Activated CD8-positive, alpha-beta T cell treated with anti-CD3 and anti-CD28 coated beads, Interleukin-2, amount 10 ng/mL, durations not matched to agents 7 days and 5 days (primary cell): ENCODE measurements around the gene NEURL4. TPM values are rescaled to one million over a fixed set of nuclear protein-coding genes. Genes with fewer than 3 reads are reported as not detected.
A peak's percentile ranks its signal among the peaks of the same experiment; 100 is the strongest.

Experiments used
- ATAC-seq: fragments of 150-1000 bp; cut with Tn5 transposase; one replicate; pipeline ENCODE4 v1.10.0; 2021; ENCODE audit warnings: moderate library complexity
- CTCF ChIA-PET: fragments of 350-600 bp; sonication (Branson Sonifier 250); formaldehyde crosslinking; loops from one replicate; lab custom pipeline; 2021; ENCODE audit warnings: antibody characterized with exemption; lab: Charles Lee
- POLR2A ChIA-PET: fragments of 350-600 bp; sonication (Branson Sonifier 250); formaldehyde crosslinking; loops from one replicate; lab custom pipeline; 2021; ENCODE audit warnings: antibody characterized with exemption; lab: Charles Lee
- DNase-seq: peaks from one replicate; pipeline ENCODE4 v3.0.0-alpha.2; 2020
- H3K27ac Mint-ChIP-seq: one replicate; pipeline ENCODE4 v1.8.0; 2021; ENCODE audit warnings: mild to moderate bottlenecking, mixed read lengths
- H3K27me3 Mint-ChIP-seq: one replicate; pipeline ENCODE4 v1.8.0; 2021; ENCODE audit warnings: low read depth, mixed read lengths
- H3K36me3 Mint-ChIP-seq: one replicate; pipeline ENCODE4 v1.8.0; 2021; ENCODE audit warnings: low read depth, mixed read lengths
- H3K4me1 Mint-ChIP-seq: one replicate; pipeline ENCODE4 v1.8.0; 2021; ENCODE audit warnings: low read depth, mixed read lengths
- H3K4me3 Mint-ChIP-seq: one replicate; pipeline ENCODE4 v1.8.0; 2021; ENCODE audit warnings: mild to moderate bottlenecking, mixed read lengths
- H3K9me3 Mint-ChIP-seq: one replicate; pipeline ENCODE4 v1.8.0; 2022; ENCODE audit warnings: mixed read lengths; ENCODE audit not compliant: insufficient read depth
- total RNA-seq, 2 experiments: library from RNA; stranded (reverse); gene quantifications; one replicate each; pipeline ENCODE4 v1.2.3, GENCODE V29; 2021

Gene NEURL4
- total RNA-seq, 2 experiments from 2014 or later = 45.6 to 47.0 TPM

DNA sequence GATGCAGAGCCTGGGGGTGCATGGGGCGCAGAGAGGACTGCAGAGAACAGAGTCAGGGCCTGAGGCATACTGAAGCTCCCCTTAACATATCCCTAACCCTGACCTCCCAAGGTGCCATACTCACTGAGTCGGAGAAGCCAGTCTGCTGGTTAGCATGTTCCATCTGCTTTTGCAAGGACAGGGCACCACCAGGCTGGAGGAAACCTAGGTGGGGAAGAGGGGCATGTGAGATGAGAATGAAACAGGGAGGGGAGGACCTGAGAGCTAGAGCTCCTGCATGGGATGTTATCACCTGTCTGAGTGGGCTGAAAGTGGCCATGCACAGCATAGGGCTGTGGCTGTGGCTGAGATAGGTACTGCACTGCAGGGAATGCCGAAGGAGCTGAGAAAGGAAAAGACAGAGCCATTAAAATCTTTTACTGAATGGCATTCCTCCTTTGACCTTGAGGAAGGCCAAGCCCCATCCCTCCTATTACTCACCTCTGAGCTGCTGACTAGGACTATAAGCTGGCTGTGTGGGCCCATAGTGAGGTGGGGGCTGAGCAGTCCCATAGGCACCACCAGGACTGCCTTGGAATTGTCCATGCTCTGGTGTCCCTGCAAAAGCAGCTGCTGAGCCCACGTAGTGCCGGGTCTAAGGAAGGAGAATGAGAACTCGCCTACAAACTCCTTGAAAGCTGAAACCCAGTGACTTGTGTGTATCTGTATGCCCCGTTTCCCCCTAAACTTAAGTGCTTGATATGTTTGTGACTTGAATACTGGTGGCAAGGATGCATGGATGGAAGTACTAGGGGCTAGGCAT is 15.8 kb downstream of the NEURL4 start:
- Mint-ChIP-seq H3K4me3 (peak overlapping the region; percentile 82), H3K27ac (peak overlapping the region; percentile 90), H3K9me3 (no peaks in the 10 kb centered on the region), H3K27me3 (no peaks in the 10 kb centered on the region), H3K4me1 (peaks cover 72% of the 10 kb centered on the region), H3K36me3 (peaks cover 74% of the 10 kb centered on the region)
- ChIA-PET CTCF (interaction anchor here (0.8 to 1.5 kb wide), 3 partner anchors 8 to 17 kb away, joined by 3 to 4 read pairs (median 4); partner anchors contain the start of gene NEURL4), POLR2A (interaction anchor here (0.5 to 3.7 kb wide), 10 partner anchors 16 to 313 kb away, joined by 3 to 24 read pairs (median 3); partner anchors contain the start of genes ACAP1, NEURL4 and SLC16A13)
- DNase-seq (no peak), ATAC-seq (no peak)

- ATAC-seq (no peak), DNase-seq (no peak)
- no peaks in the 10 kb centered on the region for H3K9me3 Mint-ChIP-seq
- ChIA-PET CTCF (interaction anchor here (0.8 kb wide), 1 partner anchor 17 kb away, joined by 4 read pairs; the partner anchor contains the start of gene NEURL4), POLR2A (interaction anchor here (0.6 to 4.5 kb wide), 11 partner anchors 9 to 277 kb away, joined by 3 to 29 read pairs (median 3); partner anchors contain the start of genes ACAP1, NEURL4 and SLC16A13)
- H3K4me1 Mint-ChIP-seq = peaks cover 69% of the 10 kb centered on the region
- peak overlapping the region; percentile 90 for H3K27ac Mint-ChIP-seq
- no peaks in the 10 kb centered on the region for H3K27me3 Mint-ChIP-seq
- no peak overlapping the region for H3K4me3 Mint-ChIP-seq
- peaks cover 71% of the 10 kb centered on the region for H3K36me3 Mint-ChIP-seq
Measured at GRCh38 chr17:7312432-7313087, 16.6 kb downstream of the NEURL4 start.

DNA sequence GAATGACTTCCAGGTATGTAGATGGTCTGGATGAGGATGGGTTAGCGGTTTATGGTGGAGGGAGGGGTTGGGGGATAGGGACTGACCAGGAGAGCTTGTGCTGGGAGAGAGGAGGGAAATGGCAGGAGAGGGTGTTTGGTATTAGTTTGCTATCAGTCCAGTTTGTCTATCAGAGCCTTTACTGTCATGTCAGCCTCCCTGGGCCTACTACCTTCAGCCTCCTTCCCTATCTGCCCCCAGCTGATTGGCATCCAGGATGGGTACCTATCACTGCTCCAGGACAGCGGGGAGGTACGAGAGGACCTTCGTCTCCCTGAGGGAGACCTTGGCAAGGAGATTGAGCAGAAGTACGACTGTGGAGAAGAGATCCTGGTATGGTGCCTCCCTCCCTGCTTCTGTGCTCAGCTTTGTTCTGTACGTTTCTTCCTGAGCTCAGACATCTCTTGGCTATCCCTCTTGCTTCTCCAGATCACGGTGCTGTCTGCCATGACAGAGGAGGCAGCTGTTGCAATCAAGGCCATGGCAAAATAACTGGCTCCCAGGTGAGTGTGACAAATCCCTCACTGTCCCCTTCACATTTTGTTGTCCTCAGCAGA is 17.9 kb downstream of the NEURL4 start:
- H3K9me3 Mint-ChIP-seq = no peaks in the 10 kb centered on the region
- peaks cover 70% of the 10 kb centered on the region for H3K4me1 Mint-ChIP-seq
- DNase-seq (no peak), ATAC-seq (no peak)
- CTCF ChIA-PET = interaction anchor here (0.7 kb wide), 1 partner anchor 14 kb away, joined by 4 read pairs; no protein-coding TSS in a partner anchor
- peaks cover 68% of the 10 kb centered on the region for H3K36me3 Mint-ChIP-seq
- H3K4me3 Mint-ChIP-seq = no peak overlapping the region
- H3K27me3 Mint-ChIP-seq = no peaks in the 10 kb centered on the region
- POLR2A ChIA-PET = interaction anchor here (0.7 to 4.5 kb wide), 4 partner anchors 8 to 25 kb away, joined by 3 to 29 read pairs (median 3); partner anchors contain the start of gene ACAP1
- peak overlapping the region; percentile 41 for H3K27ac Mint-ChIP-seq

DNA sequence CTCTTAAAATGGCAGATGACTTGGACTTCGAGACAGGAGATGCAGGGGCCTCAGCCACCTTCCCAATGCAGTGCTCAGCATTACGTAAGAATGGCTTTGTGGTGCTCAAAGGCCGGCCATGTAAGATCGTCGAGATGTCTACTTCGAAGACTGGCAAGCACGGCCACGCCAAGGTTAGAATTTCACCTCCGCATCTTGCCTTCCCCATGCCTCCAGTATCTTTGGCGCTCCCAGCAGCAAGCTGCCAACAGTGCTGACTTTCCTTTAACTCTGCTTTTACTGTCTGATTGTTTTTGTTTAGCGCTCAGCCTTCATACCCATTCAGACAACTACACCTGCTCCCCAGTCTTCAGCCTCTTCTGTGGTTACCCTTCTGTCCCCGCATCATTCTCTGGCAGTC is 19.5 kb downstream of the NEURL4 start:
- POLR2A ChIA-PET = interaction anchor here (0.5 to 4.5 kb wide), 7 partner anchors 19 to 863 kb away, joined by 3 to 29 read pairs (median 5); partner anchors contain the start of genes ACAP1, GABARAP and SLC2A4
- Mint-ChIP-seq H3K9me3 (no peaks in the 10 kb centered on the region), H3K27me3 (no peaks in the 10 kb centered on the region), H3K4me1 (peaks cover 63% of the 10 kb centered on the region), H3K36me3 (peaks cover 61% of the 10 kb centered on the region), H3K27ac (peak overlapping the region; percentile 94), H3K4me3 (peak overlapping the region; percentile 93)
- no peak for DNase-seq
- ATAC-seq = no peak
- CTCF ChIA-PET = interaction anchor here (1.0 to 1.9 kb wide), 4 partner anchors 13 to 89 kb away, joined by 3 to 8 read pairs (median 5); no protein-coding TSS in a partner anchor

DNA sequence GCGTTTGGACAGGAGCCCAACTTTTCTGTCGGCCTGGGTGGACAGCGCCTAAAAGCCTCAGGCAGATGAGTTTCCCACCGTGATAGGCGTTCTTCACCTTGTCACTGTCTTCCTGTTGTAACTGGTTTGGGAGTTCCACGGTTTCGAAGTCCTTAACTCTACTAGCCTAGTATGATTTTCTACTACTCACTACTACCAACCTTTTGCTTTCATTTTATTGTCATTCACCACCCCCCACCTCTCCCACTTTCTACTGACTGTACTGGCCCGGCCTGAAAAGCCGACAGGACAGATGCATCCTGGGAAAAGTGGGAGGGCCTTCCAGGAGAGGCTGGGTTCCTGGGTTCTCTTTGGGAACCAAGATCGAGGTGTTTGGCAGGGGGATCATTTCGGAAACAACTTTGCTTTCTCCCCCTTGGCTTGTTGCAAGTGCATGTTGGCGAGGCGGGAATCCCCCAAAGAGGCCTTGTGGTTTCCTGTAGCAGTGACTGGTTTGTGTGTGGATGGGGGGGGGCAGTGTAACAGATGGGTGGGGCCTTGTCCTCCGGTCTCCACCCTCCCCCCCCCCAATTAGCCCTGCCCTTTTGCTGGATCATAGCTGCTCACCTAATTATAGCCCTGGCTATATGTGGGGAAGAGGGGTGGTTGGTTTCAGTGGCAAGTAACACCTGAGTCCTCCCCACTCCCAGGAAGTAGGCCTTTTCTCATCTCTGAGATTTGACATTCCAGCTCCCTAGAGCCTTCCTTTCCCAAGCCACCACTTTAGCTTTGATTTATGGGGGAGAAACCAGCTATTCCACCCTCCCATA is 20.3 kb downstream of the NEURL4 start:
- ATAC-seq (peak; percentile 25), DNase-seq (peak; percentile 89)
- Mint-ChIP-seq H3K4me3 (peak overlapping the region; percentile 93), H3K27me3 (no peaks in the 10 kb centered on the region), H3K4me1 (peaks cover 55% of the 10 kb centered on the region), H3K36me3 (peaks cover 54% of the 10 kb centered on the region), H3K9me3 (no peaks in the 10 kb centered on the region), H3K27ac (peak overlapping the region; percentile 94)
- ChIA-PET POLR2A (interaction anchor here (0.5 to 4.5 kb wide), 11 partner anchors 19 to 864 kb away, joined by 3 to 29 read pairs (median 4); partner anchors contain the start of genes ACAP1, GABARAP, NEURL4 and SLC2A4), CTCF (interaction anchor here (1.0 to 1.9 kb wide), 5 partner anchors 13 to 88 kb away, joined by 3 to 8 read pairs (median 4); partner anchors contain the start of gene ACAP1)

DNA sequence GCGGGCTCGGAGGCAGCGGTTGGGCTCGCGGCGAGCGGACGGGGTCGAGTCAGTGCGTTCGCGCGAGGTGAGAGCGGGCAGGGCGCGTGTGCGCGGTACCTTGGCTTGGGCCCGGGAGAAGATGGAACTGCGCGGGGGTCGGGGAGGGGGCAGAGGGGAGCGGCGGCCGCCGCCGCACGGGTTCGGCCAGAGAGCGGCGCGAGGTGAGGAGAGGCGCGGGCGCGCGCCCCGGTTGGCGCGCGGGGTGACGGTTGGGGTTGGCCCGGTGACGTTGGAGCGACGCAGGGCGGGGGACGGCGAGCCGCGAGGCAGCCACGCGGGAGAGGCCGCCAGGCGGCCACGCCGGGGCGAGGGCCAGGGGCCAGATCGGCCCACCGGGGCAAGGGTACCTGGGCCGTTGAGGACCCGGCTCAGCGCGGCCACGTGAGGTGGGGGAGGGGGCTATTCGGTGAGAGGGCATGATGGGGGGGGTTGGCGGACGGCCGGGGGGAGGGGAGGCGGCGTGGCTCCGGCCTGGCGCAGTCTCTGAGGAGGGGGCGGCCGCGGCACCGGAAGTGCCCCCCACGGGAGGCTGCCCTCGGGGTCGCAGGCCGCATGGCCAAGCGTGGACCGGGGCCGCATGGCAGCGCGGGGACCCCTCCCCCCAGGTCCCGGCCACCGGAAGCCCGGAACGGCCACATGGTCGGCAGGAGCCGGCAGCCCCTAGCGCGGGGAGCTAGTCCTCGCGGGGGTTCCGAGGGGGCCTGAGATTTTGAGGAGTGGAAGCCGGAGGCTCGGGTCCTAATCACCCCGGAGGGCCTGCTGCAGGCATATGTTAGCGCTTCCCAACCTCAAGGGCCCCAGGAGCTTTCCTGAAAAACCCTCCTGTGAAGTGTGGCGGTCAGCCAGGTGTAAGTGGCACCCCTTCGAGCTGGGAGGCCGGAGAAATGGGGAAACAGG is 21.2 kb downstream of the NEURL4 start:
- peaks cover 46% of the 10 kb centered on the region for H3K4me1 Mint-ChIP-seq
- H3K27me3 Mint-ChIP-seq = no peaks in the 10 kb centered on the region
- no peaks in the 10 kb centered on the region for H3K9me3 Mint-ChIP-seq
- CTCF ChIA-PET = interaction anchor here (1.0 to 1.4 kb wide), 2 partner anchors 28 to 87 kb away, joined by 3 to 4 read pairs; partner anchors contain the start of gene ACAP1
- peak; percentile 6 for ATAC-seq
- peaks cover 45% of the 10 kb centered on the region for H3K36me3 Mint-ChIP-seq
- peak overlapping the region; percentile 93 for H3K4me3 Mint-ChIP-seq
- peak; percentile 63 for DNase-seq
- POLR2A ChIA-PET = interaction anchor here (0.7 to 4.5 kb wide), 7 partner anchors 22 to 40 kb away, joined by 3 to 29 read pairs (median 3); partner anchors contain the start of genes ACAP1, NEURL4 and SLC2A4
- H3K27ac Mint-ChIP-seq = peak overlapping the region; percentile 99

DNA sequence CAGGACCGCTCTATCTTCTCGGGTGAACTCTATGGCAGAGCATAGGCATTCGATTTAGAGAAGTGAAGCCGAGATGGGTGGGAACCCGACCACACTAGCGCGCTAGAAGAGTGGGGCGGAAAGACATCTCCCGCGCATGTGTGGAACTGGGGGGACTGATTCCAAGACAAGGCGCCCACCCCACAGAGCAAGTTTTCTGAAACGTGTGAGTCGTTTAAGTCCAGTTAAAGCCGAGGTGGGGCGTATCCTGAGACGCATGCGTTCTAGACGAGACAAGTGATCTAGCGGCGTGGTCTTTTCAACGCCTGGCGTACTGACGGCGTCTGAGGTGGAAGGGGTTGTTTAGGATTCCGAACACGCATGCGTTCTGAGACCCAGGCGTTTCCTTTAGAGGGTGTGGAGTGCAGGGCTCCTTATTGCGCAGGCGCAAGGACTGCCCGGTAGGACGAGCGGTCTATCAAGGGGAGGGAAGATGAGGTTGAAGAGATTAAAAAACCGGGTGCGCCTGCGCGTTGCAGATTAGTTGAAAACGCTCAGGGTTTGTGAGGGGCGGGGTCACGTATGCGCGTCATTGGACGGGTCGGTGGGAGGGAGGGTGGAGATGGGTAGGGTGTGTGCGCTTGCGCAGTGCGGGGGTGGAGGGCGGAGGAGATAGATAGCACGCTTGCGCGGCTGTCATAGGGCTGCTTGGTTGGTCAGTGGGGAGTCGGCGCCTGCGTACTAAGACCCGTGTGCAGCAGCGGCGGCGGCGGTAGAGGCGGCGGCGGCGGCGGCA is 22.0 kb downstream of the NEURL4 start, which contains the start of gene EIF5A:
EIF5A (plus strand) TSS at position 718 of the 775 bp plus-strand sequence. CDS start 2,008 bp downstream, outside the sequence.
- H3K27ac Mint-ChIP-seq = peak within 1 kb of the TSS; percentile 99
- POLR2A ChIA-PET = interaction anchor here (0.6 kb wide), 1 partner anchor 29 kb away, joined by 3 read pairs; the partner anchor contains the start of gene ACAP1
- H3K9me3 Mint-ChIP-seq = no peaks in the 10 kb centered on the region
- peaks cover 38% of the 10 kb centered on the region for H3K4me1 Mint-ChIP-seq
- ATAC-seq (peak; percentile 86), DNase-seq (peak; percentile 100)
- CTCF ChIA-PET = interaction anchor here (2.5 kb wide), 1 partner anchor 11 kb away, joined by 14 read pairs; no protein-coding TSS in a partner anchor
- H3K4me3 Mint-ChIP-seq = peak within 1 kb of the TSS; percentile 93
- peaks cover 38% of the 10 kb centered on the region for H3K36me3 Mint-ChIP-seq
- H3K27me3 Mint-ChIP-seq = peaks cover under 1% of the 10 kb centered on the region

- H3K4me3 Mint-ChIP-seq = no peak overlapping the region
Measured at GRCh38 chr17:7304179-7304578, 25.0 kb downstream of the NEURL4 start.

More at GRCh38 chr17:7304179-7304578, 25.0 kb downstream of the NEURL4 start:
- Mint-ChIP-seq H3K27me3 (peaks cover 11% of the 10 kb centered on the region), H3K36me3 (peaks cover 11% of the 10 kb centered on the region), H3K9me3 (no peaks in the 10 kb centered on the region), H3K4me1 (peaks cover 12% of the 10 kb centered on the region), H3K27ac (no peak overlapping the region)
- DNase-seq (no peak), ATAC-seq (no peak)
- ChIA-PET POLR2A (no interaction called here), CTCF (interaction anchor here (2.5 kb wide), 1 partner anchor 8 kb away, joined by 14 read pairs; no protein-coding TSS in a partner anchor)
